Measurements from ENCODE around the gene ABHD14A. TPM values are rescaled to one million over a fixed set of nuclear protein-coding genes. Genes with fewer than 3 reads are reported as not detected.

ABHD14A gene
- total RNA-seq, 1 donor from 2014 or later: 31.9 TPM

DNA sequence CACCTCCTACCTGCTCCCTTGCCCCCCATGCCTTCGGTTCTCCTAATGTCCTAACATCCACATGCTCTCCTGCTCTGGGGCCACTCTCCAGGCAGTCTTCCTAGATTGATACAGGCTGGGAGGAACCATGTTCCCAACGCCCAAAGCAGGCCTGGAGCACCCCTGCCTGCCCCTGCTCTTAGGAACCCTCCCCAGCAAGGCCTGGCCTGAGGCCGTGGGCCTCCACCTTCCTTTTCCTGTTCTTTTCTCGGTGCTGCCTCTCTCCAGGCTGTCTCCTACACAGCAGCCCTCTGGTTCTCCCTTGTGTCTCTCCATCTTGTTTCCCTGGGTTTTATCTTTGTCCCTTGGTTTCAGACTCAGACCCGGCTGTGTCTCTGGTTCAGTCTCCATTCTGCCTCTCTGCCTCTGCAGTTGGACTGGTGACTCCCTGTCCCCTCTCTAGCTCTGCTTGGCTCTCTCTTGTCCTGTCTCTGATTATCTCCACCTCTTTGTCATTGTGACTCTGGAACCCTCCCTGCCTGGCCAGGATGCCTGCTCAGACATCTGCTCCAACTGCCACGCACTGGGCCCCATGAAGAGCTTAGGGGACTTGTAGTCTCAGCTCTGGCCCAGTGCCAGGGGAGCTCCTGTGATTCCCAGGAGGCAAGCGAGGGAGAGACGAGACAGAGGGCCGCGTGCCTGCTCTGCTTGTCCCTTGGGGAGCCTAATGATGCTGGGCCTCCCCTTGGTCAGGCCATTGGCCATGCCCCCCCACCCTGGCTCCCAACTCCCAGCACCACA lies 46.8 kb downstream of the ABHD14A start:
- peaks cover 24% of the 10 kb centered on the region for H3K4me1 ChIP-seq
- no peak for DNase-seq (ENCODE audit: extremely low spot score in 2 of 2)
- no peak overlapping the region for H3K4me3 ChIP-seq
- no peak for TF ChIP-seq POLR2AphosphoS5 (IDR thresholded peaks at IDR 0.05; ENCODE audit: insufficient read depth in 1 of 2, low read depth in 1 of 2)
- TF ChIP-seq, protein P1, sequence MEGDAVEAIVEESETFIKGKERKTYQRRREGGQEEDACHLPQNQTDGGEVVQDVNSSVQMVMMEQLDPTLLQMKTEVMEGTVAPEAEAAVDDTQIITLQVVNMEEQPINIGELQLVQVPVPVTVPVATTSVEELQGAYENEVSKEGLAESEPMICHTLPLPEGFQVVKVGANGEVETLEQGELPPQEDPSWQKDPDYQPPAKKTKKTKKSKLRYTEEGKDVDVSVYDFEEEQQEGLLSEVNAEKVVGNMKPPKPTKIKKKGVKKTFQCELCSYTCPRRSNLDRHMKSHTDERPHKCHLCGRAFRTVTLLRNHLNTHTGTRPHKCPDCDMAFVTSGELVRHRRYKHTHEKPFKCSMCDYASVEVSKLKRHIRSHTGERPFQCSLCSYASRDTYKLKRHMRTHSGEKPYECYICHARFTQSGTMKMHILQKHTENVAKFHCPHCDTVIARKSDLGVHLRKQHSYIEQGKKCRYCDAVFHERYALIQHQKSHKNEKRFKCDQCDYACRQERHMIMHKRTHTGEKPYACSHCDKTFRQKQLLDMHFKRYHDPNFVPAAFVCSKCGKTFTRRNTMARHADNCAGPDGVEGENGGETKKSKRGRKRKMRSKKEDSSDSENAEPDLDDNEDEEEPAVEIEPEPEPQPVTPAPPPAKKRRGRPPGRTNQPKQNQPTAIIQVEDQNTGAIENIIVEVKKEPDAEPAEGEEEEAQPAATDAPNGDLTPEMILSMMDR (IDR thresholded peaks at IDR 0.05): no peak
- no peak for TF ChIP-seq POLR2A (IDR thresholded peaks at IDR 0.05)
- no peaks in the 10 kb centered on the region for H3K36me3 ChIP-seq
- intact Hi-C loops (cut with DNase I): no loop called here
- H3K9me3 ChIP-seq: no peaks in the 10 kb centered on the region
- peak overlapping the region; percentile 54 for H3K27ac ChIP-seq
- H3K27me3 ChIP-seq: no peaks in the 10 kb centered on the region

DNA sequence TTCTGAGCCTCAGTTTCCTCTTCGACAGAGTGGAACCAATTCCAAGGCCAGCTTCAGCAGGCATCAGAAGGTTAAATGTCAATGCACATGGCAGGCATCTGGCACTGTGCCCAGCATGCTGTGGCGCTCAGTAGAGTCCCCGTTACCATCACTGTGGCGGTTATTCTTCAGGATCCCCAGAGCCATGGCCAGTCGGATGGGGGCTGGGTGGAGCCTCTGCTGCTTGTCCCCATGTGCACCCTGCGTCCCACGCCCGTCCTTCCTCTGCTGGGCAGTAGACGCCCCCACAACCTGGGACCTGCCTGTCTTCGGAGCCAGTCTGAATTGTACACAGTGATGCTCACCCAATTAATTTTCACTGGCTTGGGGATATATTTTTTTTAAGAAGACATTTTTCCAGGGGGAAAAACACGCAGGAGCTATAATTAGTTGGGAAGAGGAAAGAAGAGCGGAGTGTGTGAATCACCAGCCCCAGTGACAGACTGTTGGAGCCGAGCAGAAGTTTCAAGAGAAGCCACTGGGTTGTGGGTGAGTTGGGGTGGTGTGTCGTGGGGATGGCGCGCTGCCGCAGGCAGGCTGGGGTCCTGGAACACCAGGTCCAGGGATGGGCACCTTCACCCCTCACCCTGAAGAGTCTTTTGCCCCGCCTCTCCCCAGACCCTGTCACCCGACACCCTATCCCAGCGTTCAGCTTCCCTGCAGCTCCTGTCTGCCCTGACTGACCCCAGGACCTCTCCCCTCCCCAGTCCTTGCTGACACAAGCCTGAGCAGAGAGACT lies 47.6 kb downstream of the ABHD14A start:
- Histone ChIP-seq H3K27me3 (no peaks in the 10 kb centered on the region), H3K27ac (peak overlapping the region; percentile 54), H3K4me1 (peaks cover 24% of the 10 kb centered on the region), H3K36me3 (no peaks in the 10 kb centered on the region), H3K4me3 (no peak overlapping the region), H3K9me3 (no peaks in the 10 kb centered on the region)
- TF ChIP-seq, protein P1 (IDR thresholded peaks at IDR 0.05): no peak
- TF ChIP-seq POLR2AphosphoS5 (IDR thresholded peaks at IDR 0.05; ENCODE audit: insufficient read depth in 1 of 2, low read depth in 1 of 2) (no peak), POLR2A (IDR thresholded peaks at IDR 0.05) (no peak)
- DNase-seq (ENCODE audit: extremely low spot score in 2 of 2): no peak
- intact Hi-C loops (cut with DNase I): no loop called here

DNA sequence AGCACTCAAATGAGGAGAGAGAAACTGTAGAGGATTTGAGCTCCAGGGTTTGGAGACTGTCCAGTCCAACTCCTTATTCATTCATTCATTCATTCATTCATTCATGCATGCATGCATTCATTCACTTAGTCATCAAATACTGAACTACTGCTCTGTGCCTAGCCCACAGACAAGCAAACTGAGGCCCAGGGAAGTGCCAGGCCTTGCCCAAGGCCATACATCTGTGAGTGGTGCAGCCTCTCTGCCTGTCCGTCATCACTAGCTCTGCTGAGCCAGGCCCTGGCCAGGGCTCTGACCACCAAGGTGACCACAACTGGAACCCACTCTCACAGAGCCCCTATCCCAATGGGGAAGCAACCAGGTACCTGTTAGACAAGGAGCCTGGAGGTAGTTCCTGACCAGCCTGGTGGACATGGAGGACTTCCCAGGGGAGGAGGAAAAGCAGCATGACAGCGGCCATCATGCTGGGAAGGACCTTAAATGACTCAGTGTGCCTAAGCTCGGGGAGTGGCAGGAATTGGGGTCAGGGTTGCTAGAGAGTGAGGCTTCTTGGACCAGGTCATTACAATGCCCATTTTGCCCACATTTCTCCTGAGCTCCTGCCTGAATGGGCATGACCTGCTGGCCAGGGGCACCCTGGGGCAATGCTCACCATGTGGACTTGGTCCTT lies 48.4 kb downstream of the ABHD14A start:
- TF ChIP-seq POLR2AphosphoS5 (IDR thresholded peaks at IDR 0.05; ENCODE audit: insufficient read depth in 1 of 2, low read depth in 1 of 2) (no peak), POLR2A (IDR thresholded peaks at IDR 0.05) (no peak)
- TF ChIP-seq, protein P1 (IDR thresholded peaks at IDR 0.05): no peak
- Histone ChIP-seq H3K36me3 (no peaks in the 10 kb centered on the region), H3K27ac (no peak overlapping the region), H3K9me3 (no peaks in the 10 kb centered on the region), H3K4me3 (no peak overlapping the region), H3K27me3 (no peaks in the 10 kb centered on the region), H3K4me1 (peaks cover 25% of the 10 kb centered on the region)
- no peak for DNase-seq (ENCODE audit: extremely low spot score in 2 of 2)
- intact Hi-C loops (cut with DNase I): no loop called here

DNA sequence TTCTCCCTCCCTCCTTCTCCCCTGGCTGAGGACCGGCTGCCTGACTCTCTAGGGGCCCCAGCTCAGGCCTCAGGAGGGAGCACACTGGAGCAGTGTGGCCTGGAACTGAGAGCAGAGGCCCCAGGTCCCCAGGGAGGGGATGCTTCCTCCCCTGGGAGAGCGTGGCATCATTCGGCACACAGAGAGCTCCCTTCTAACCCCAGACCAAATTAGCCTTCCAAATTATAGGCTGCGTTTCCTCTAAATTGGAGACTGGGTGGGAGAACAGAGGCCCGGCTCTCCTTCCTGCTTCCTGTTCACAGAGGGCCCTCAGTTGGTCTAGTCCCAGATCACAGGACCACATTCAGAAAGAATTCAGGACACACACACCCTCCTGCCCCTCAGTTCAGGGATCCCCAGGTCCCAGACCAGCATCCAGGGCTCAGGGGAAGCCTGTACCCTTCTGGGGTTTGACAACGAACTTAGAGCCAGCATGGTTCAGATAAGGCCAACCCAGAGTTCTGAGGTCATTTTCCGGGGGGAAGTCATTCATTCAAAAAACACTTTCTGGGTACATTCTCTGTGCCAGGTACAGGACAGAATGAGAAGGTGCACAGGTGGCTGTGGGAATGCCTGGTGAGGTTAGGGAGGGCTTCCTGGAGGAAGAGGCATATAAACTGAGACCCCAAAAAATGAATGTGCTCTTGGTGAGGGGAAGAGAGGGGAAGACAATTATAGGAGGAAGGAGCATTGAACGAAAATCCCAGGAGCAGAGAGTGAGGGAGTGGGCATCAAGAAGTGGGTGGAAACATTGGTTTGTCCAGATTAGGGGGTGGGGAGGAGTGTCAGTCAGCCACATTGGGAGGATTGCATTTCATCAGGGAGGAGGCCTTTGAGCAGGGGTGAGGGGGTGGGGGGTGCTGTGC lies 49.2 kb downstream of the ABHD14A start:
- no peaks in the 10 kb centered on the region for H3K27me3 ChIP-seq
- no peak overlapping the region for H3K27ac ChIP-seq
- peaks cover 33% of the 10 kb centered on the region for H3K4me1 ChIP-seq
- intact Hi-C loops (cut with DNase I): no loop called here
- DNase-seq (ENCODE audit: extremely low spot score in 2 of 2): no peak
- H3K36me3 ChIP-seq: no peaks in the 10 kb centered on the region
- H3K4me3 ChIP-seq: no peak overlapping the region
- TF ChIP-seq POLR2A (IDR thresholded peaks at IDR 0.05) (no peak), POLR2AphosphoS5 (IDR thresholded peaks at IDR 0.05; ENCODE audit: insufficient read depth in 1 of 2, low read depth in 1 of 2) (no peak)
- TF ChIP-seq, protein P1 (IDR thresholded peaks at IDR 0.05): no peak
- no peaks in the 10 kb centered on the region for H3K9me3 ChIP-seq

Data from vagina (tissue), 2 donors.